ENCODE results near the gene NUCB2. TPM values are rescaled to one million over a fixed set of nuclear protein-coding genes. Genes with fewer than 3 reads are reported as not detected.

Gene NUCB2
- total and polyA plus RNA-seq, 12 donors, result 78.8 to 175 (median 106) TPM

GRCh38 chr11:17300372-17300771 is 23.8 kb downstream of the NUCB2 start:
- Histone ChIP-seq H3K36me3 (peaks cover 0 to 98% (median 19%) of the 10 kb centered on the region in 9 donors), H3K4me1 (no peaks in the 10 kb centered on the region), H3K9me3 (no peaks in the 10 kb centered on the region), H3K4me3 (no peak overlapping the region), H3K27me3 (no peaks in the 10 kb centered on the region), H3K27ac (no peak overlapping the region)
- ATAC-seq, result no peak
- no peak for TF ChIP-seq CTCF (IDR thresholded peaks at IDR 0.05)
- DNase-seq, result no peak
- intact Hi-C loops (cut with DNase I), result no loop called here
- 95% methylated on average over 4 of the region's 4 CpGs for WGBS, 2 donors

GRCh38 chr11:17313349-17314231 is 37.1 kb downstream of the NUCB2 start:
- Histone ChIP-seq H3K36me3 (peaks cover 0 to 100% (median 28%) of the 10 kb centered on the region in 9 donors), H3K4me3 (no peak overlapping the region), H3K9me3 (no peaks in the 10 kb centered on the region), H3K4me1 (no peaks in the 10 kb centered on the region), H3K27ac (no peak overlapping the region), H3K27me3 (no peaks in the 10 kb centered on the region)
- DNase-seq, result no peak
- ATAC-seq, result no peak
- WGBS, 2 donors, result 92 to 93% methylated on average over 8 of the region's 8 CpGs
- intact Hi-C loops (cut with DNase I), result no loop called here
- TF ChIP-seq CTCF (IDR thresholded peaks at IDR 0.05), result no peak

GRCh38 chr11:17314232-17314547 is 37.7 kb downstream of the NUCB2 start:
- ATAC-seq, result no peak
- no peak for TF ChIP-seq CTCF (IDR thresholded peaks at IDR 0.05)
- H3K9me3 ChIP-seq, result no peaks in the 10 kb centered on the region
- peaks cover 0 to 100% (median 27%) of the 10 kb centered on the region in 9 donors for H3K36me3 ChIP-seq
- H3K4me3 ChIP-seq, result no peak overlapping the region
- WGBS, 2 donors, result 49 to 61% methylated on average over 1 of the region's 1 CpG
- H3K4me1 ChIP-seq, result no peaks in the 10 kb centered on the region
- no peak overlapping the region for H3K27ac ChIP-seq
- no peak for DNase-seq
- H3K27me3 ChIP-seq, result no peaks in the 10 kb centered on the region
- intact Hi-C loops (cut with DNase I), result no loop called here

- H3K36me3 ChIP-seq, result peaks cover 0 to 100% (median 20%) of the 10 kb centered on the region in 9 donors
- no peak for DNase-seq
- no peak for TF ChIP-seq CTCF (IDR thresholded peaks at IDR 0.05)
- ATAC-seq, result no peak
- intact Hi-C loops (cut with DNase I), result no loop called here
- WGBS, 2 donors, result 91 to 98% methylated on average over 1 of the region's 1 CpG
- no peak overlapping the region for H3K4me3 ChIP-seq
- H3K9me3 ChIP-seq, result peaks cover 0 to 4% (median 0%) of the 10 kb centered on the region in 11 donors
- H3K27ac ChIP-seq, result no peak overlapping the region
- H3K4me1 ChIP-seq, result no peaks in the 10 kb centered on the region
- no peaks in the 10 kb centered on the region for H3K27me3 ChIP-seq
Measured at GRCh38 chr11:17314904-17315426, 38.4 kb downstream of the NUCB2 start.

Measured in heart right ventricle (tissue), 16 donors.